ENCODE measurements around the gene ELOF1.

Gene ELOF1

GRCh38 chr19:11535792-11536595 lies 23.0 kb downstream of the ELOF1 start:
- DNase-seq (ENCODE audit: low spot score): peak; percentile 99

- DNase-seq (ENCODE audit: low spot score): no peak
Measured at GRCh38 chr19:11534948-11535347, 24.1 kb downstream of the ELOF1 start.

GRCh38 chr19:11534538-11534937 lies 24.5 kb downstream of the ELOF1 start:
- DNase-seq (ENCODE audit: low spot score): no peak

- DNase-seq (ENCODE audit: low spot score): peak; percentile 50
Measured at GRCh38 chr19:11530432-11530831, 28.6 kb downstream of the ELOF1 start.

- peak; percentile 98 for DNase-seq (ENCODE audit: low spot score)
Measured at GRCh38 chr19:11528551-11529341, 30.3 kb downstream of the ELOF1 start, which contains the start of gene ECSIT. TSS of gene ECSIT (minus strand) at chr19:11529134. CDS start at chr19:11519170, 9,964 bp downstream.

GRCh38 chr19:11519138-11519537 lies 39.9 kb downstream of the ELOF1 start:
- no peak for DNase-seq (ENCODE audit: low spot score)

- no peak for DNase-seq (ENCODE audit: low spot score)
Measured at GRCh38 chr19:11513946-11514345, 45.1 kb downstream of the ELOF1 start.

- DNase-seq (ENCODE audit: low spot score): no peak
Measured at GRCh38 chr19:11510444-11510843, 48.6 kb downstream of the ELOF1 start.

- no peak for DNase-seq (ENCODE audit: low spot score)
Measured at GRCh38 chr19:11507370-11508078, 51.5 kb downstream of the ELOF1 start.

- no peak for DNase-seq (ENCODE audit: low spot score)
Measured at GRCh38 chr19:11506967-11507366, 52.1 kb downstream of the ELOF1 start.

- DNase-seq (ENCODE audit: low spot score): no peak
Measured at GRCh38 chr19:11506101-11506555, 52.9 kb downstream of the ELOF1 start.

- peak; percentile 98 for DNase-seq (ENCODE audit: low spot score)
Measured at GRCh38 chr19:11505504-11506100, 53.4 kb downstream of the ELOF1 start, which contains the start of gene ZNF653. TSS of gene ZNF653 (minus strand) at chr19:11505839. CDS start at chr19:11505786, 53 bp downstream.

- peak; percentile 99 for DNase-seq (ENCODE audit: low spot score)
Measured at GRCh38 chr19:11505032-11505503, 54.0 kb downstream of the ELOF1 start.

GRCh38 chr19:11504502-11505031 lies 54.5 kb downstream of the ELOF1 start:
- no peak for DNase-seq (ENCODE audit: low spot score)
